ENCODE results near the gene VIT.

VIT gene

GRCh38 chr2:36657703-36658102 lies 38.8 kb upstream of the VIT start:
- no peak for DNase-seq
- H3K27me3 ChIP-seq (replicated peaks): no peaks in the 10 kb centered on the region
- H3K36me3 ChIP-seq (replicated peaks): no peaks in the 10 kb centered on the region
- in situ Hi-C loops (cut with HindIII; ENCODE audit: low pct_ligation_motif_present, low sequenced_read_pairs): no loop called here
- H3K27ac ChIP-seq: no peak overlapping the region
- no peak overlapping the region for H3K4me3 ChIP-seq (ENCODE audit: low read depth, low read length)
- no peak for TF ChIP-seq CTCF (IDR thresholded peaks at IDR 0.05; ENCODE audit: low read depth, low read length, missing control alignments)

GRCh38 chr2:36658277-36658748 lies 38.2 kb upstream of the VIT start:
- no peak overlapping the region for H3K4me3 ChIP-seq (ENCODE audit: low read depth, low read length)
- in situ Hi-C loops (cut with HindIII; ENCODE audit: low pct_ligation_motif_present, low sequenced_read_pairs): no loop called here
- no peak for DNase-seq
- H3K27me3 ChIP-seq (replicated peaks): no peaks in the 10 kb centered on the region
- H3K36me3 ChIP-seq (replicated peaks): no peaks in the 10 kb centered on the region
- H3K27ac ChIP-seq: no peak overlapping the region
- no peak for TF ChIP-seq CTCF (IDR thresholded peaks at IDR 0.05; ENCODE audit: low read depth, low read length, missing control alignments)

GRCh38 chr2:36659218-36659617 lies 37.3 kb upstream of the VIT start:
- in situ Hi-C loops (cut with HindIII; ENCODE audit: low pct_ligation_motif_present, low sequenced_read_pairs): no loop called here
- Histone ChIP-seq H3K27me3 (replicated peaks) (no peaks in the 10 kb centered on the region), H3K4me3 (ENCODE audit: low read depth, low read length) (no peak overlapping the region), H3K27ac (no peak overlapping the region), H3K36me3 (replicated peaks) (no peaks in the 10 kb centered on the region)
- DNase-seq: no peak
- no peak for TF ChIP-seq CTCF (IDR thresholded peaks at IDR 0.05; ENCODE audit: low read depth, low read length, missing control alignments)

DNA sequence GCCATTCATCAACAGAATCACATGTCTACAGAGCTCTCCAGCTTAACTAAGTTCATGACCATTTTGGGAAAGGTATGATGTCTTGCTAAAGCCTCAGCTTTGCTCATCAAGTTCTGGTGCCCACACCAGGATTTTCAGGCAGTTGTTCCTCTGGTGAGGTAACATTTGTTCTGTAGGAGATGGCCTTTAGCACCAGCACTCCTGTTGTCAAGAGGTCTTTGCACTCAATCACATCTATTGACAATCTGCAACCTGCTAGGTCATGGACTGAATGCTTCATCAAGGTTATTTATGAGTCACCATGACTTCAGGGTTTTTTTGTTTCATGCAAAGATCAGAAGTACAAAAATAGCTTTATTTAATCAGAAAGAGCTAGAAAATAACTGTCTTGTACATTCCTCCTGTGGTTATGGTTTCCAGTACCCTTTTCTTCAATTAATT lies 36.6 kb upstream of the VIT start:
- no peaks in the 10 kb centered on the region for H3K27me3 ChIP-seq (replicated peaks)
- H3K36me3 ChIP-seq (replicated peaks): no peaks in the 10 kb centered on the region
- in situ Hi-C loops (cut with HindIII; ENCODE audit: low pct_ligation_motif_present, low sequenced_read_pairs): no loop called here
- no peak for DNase-seq
- TF ChIP-seq CTCF (IDR thresholded peaks at IDR 0.05; ENCODE audit: low read depth, low read length, missing control alignments): no peak
- H3K4me3 ChIP-seq (ENCODE audit: low read depth, low read length): no peak overlapping the region
- no peak overlapping the region for H3K27ac ChIP-seq

DNA sequence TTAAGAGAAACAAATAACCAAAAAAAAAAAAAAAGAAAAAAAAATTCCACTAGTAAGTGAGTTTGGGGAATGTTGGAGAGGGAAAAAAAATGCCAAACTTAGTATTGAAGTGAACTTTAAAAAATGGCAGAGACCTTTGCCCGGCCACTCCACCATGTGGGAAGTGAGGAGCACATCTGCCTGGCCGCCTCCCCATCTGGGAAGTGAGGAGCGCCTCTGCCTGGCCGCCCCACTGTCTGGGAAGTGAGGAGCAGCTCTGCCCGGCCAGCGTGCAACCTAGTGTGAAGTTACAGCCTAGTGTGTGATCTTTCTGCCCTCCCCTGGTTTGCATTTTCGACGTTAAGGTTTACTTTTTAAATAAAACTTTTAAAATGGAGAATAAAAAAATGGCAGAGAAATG lies 33.9 kb upstream of the VIT start:
- in situ Hi-C loops (cut with HindIII; ENCODE audit: low pct_ligation_motif_present, low sequenced_read_pairs): no loop called here
- Histone ChIP-seq H3K27ac (no peak overlapping the region), H3K4me3 (ENCODE audit: low read depth, low read length) (no peak overlapping the region), H3K36me3 (replicated peaks) (no peaks in the 10 kb centered on the region), H3K27me3 (replicated peaks) (no peaks in the 10 kb centered on the region)
- no peak for TF ChIP-seq CTCF (IDR thresholded peaks at IDR 0.05; ENCODE audit: low read depth, low read length, missing control alignments)
- DNase-seq: no peak

DNA sequence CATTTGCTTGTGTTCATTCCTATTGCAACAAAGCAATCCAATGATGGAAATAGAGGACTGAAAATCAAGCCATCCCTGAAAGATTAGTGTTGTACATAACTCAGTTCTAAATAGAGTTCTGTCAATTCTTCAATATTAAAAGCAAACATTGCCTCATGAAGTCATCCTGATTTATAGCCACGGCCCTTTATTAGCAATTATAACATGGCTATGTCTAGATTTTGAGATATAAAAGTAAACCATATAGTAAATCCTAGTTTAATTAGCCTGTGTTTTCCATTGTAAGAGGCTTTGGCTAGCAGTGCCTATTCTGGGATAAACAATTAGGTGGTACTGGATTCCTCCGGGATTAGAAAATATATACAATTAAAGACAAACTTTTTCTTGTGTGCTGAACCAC lies 33.2 kb upstream of the VIT start:
- Histone ChIP-seq H3K36me3 (replicated peaks) (no peaks in the 10 kb centered on the region), H3K27me3 (replicated peaks) (no peaks in the 10 kb centered on the region), H3K4me3 (ENCODE audit: low read depth, low read length) (no peak overlapping the region), H3K27ac (no peak overlapping the region)
- in situ Hi-C loops (cut with HindIII; ENCODE audit: low pct_ligation_motif_present, low sequenced_read_pairs): no loop called here
- no peak for TF ChIP-seq CTCF (IDR thresholded peaks at IDR 0.05; ENCODE audit: low read depth, low read length, missing control alignments)
- no peak for DNase-seq
